Right lobe of liver (tissue), 6 donors: ENCODE measurements around the gene PTCSC3. TPM values are rescaled to one million over a fixed set of nuclear protein-coding genes. Genes with fewer than 3 reads are reported as not detected.

Source experiments
- ATAC-seq, 4 donors: fragments of 200-7000 bp; cut with Tn5 transposase; one replicate each; pipeline ENCODE4 v1.9.1; 2020; ENCODE audit warnings: mild to moderate bottlenecking in 4 of 4, moderate library complexity in 4 of 4
- DNase-seq, 3 donors: peaks; one replicate each; pipeline ENCODE4 v3.0.0-alpha.2; 2020
- H3K27ac ChIP-seq, 3 donors: fragments of 200-600 bp; one replicate each; pipeline ENCODE4 v1.8.0; 2022
- H3K27me3 ChIP-seq, 2 donors: fragments of 200-600 bp; one replicate each; pipeline ENCODE4 v1.8.0; 2022
- H3K36me3 ChIP-seq, 4 donors: fragments of 200-600 bp; sonication (generic) in 1 of 4; one replicate each; pipeline versions ENCODE4 v1.5.1 to v1.8.0; 2017 to 2022; ENCODE audit warnings: control low read depth in 1 of 4
- H3K4me1 ChIP-seq, 4 donors: fragments of 200-600 bp; sonication (generic) in 1 of 4; one replicate each; pipeline versions ENCODE4 v1.5.1 to v1.8.0; 2017 to 2022; ENCODE audit warnings: control low read depth in 1 of 4
- H3K4me3 ChIP-seq, 3 donors: fragments of 200-600 bp; one replicate each; pipeline ENCODE4 v1.8.0; 2022
- H3K9me3 ChIP-seq, 4 donors: fragments of 200-600 bp; sonication (generic) in 1 of 4; one replicate each; pipeline versions ENCODE4 v1.5.1 to v1.8.0; 2017 to 2022; ENCODE audit warnings: control low read depth in 1 of 4
- POLR2A ChIP-seq: fragments of 450-650 bp; IDR thresholded peaks from one replicate; pipeline ENCODE4 v1.6.1; 2017; ENCODE audit warnings: antibody characterized with exemption, mild to moderate bottlenecking
- WGBS: methylation state at CpG from one replicate; pipeline ENCODE4 v1.1.6; 2018; ENCODE audit warnings: low coverage, low lambda C conversion rate; ENCODE audit not compliant: insufficient coverage; ENCODE audit errors: missing lambda C conversion rate; 5-methylcytosine and 5-hydroxymethylcytosine counted together
- intact Hi-C, 2 donors: fragments of 100-400 bp; cut with DNase I; formaldehyde crosslinking; loops; one replicate each; pipeline versions ENCODE4 v1.11.2 to v1.14.1; 2022
- long read RNA-seq: library from polyadenylated mRNA; unstranded; transcript quantifications from one replicate; pipeline ENCODE4 v2.0.0, GENCODE V29; 2019
- total RNA-seq, 6 experiments: library from RNA; depleted of rRNA in 2 of 6; stranded (reverse); fragments of >200 nt in 2 of 6; fragmentation: NEBNext Ultra II Directional in 3 of 6; extraction: Animal tissue kit (Norgen Biotek cat#: 25700) in 3 of 6; gene quantifications; one replicate each; pipeline versions ENCODE4 v1.1.0 to v1.2.4, GENCODE V29; 2016 to 2023
- TF ChIP-seq, protein P1 (sequence below), 4 donors: fragments of 200-600 bp in 3 of 4; fragments of 450-650 bp in 1 of 4; IDR thresholded peaks; one replicate each; pipeline versions ENCODE4 v1.5.1 to v1.8.0; 2016 to 2022; ENCODE audit warnings: antibody characterized with exemption in 4 of 4, mild to moderate bottlenecking in 2 of 4
- donor health status: DM: no; HTN: yes; CAD: no.
- donor health status: DM: no; HTN: no; CAD: no.
- donor health status: DM: no; HTN: no; CAD: no.
- donor health status: DM: no; HTN: yes; CAD: no.
- donor health status: DM: no; HTN: yes; CAD: no.

PTCSC3 gene
- not detected for total RNA-seq
- long read RNA-seq = 0 reads

DNA sequence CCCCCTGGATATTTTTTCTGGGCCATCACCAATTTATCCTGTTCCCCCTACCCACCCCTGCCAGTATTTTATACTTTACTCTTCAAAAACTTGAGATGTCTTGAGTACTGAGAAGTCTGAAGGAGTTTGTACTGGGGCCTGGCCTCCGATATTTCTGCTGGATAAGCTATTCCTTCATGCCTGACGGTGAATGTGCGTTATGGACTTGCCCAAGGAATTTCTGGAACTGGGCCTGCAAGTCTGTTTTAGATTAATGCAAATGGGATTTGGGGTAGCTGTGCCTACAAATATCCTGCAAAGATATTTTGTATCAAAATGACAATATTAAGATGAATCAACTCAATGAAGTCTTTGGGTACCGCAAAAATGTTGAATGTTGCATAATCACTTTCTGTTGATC is at the start of gene PTCSC3:
TSS of gene PTCSC3 (minus strand) at position 199 of the 400 bp plus-strand sequence.
- no peaks in the 10 kb centered on the region for H3K27me3 ChIP-seq
- H3K27ac ChIP-seq = no peak within 1 kb of the TSS
- intact Hi-C loops = no loop called here
- no peak for ATAC-seq
- no peaks in the 10 kb centered on the region for H3K36me3 ChIP-seq
- no peak within 1 kb of the TSS for H3K4me3 ChIP-seq
- TF ChIP-seq, protein P1, sequence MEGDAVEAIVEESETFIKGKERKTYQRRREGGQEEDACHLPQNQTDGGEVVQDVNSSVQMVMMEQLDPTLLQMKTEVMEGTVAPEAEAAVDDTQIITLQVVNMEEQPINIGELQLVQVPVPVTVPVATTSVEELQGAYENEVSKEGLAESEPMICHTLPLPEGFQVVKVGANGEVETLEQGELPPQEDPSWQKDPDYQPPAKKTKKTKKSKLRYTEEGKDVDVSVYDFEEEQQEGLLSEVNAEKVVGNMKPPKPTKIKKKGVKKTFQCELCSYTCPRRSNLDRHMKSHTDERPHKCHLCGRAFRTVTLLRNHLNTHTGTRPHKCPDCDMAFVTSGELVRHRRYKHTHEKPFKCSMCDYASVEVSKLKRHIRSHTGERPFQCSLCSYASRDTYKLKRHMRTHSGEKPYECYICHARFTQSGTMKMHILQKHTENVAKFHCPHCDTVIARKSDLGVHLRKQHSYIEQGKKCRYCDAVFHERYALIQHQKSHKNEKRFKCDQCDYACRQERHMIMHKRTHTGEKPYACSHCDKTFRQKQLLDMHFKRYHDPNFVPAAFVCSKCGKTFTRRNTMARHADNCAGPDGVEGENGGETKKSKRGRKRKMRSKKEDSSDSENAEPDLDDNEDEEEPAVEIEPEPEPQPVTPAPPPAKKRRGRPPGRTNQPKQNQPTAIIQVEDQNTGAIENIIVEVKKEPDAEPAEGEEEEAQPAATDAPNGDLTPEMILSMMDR (IDR thresholded peaks at IDR 0.05) = no peak
- TF ChIP-seq POLR2A = no peak
- no peaks in the 10 kb centered on the region for H3K4me1 ChIP-seq
- 90% methylated on average over 4 of the region's 4 CpGs for WGBS
- no peak for DNase-seq
- no peaks in the 10 kb centered on the region for H3K9me3 ChIP-seq

DNA sequence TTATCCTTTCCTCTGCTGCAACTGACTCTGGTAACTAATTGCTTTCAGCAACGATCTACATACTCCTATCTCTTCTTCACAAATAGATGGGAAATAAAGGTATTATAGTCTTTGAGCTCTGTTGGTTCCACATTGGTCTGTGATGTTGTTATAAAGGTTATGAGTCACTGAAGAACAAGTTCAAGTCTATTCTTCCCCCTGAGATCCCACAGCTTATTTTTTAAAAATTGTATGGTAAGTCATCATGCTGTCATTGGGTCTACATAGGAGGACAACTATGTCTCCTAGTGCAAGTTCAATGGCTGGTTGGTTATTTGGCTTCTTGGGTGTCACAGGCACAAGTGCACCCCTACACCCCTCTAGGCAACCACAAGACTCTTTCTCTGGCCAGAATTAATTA is 49.6 kb upstream of the PTCSC3 start:
- no peak for DNase-seq
- intact Hi-C loops = no loop called here
- Histone ChIP-seq H3K4me1 (no peaks in the 10 kb centered on the region), H3K27me3 (no peaks in the 10 kb centered on the region), H3K27ac (no peak overlapping the region), H3K4me3 (no peak overlapping the region), H3K9me3 (no peaks in the 10 kb centered on the region), H3K36me3 (no peaks in the 10 kb centered on the region)
- ATAC-seq = no peak
- WGBS = 41% methylated on average over 1 of the region's 1 CpG
- no peak for TF ChIP-seq POLR2A
- TF ChIP-seq, protein P1 (IDR thresholded peaks at IDR 0.05) = no peak

GRCh38 chr14:36224176-36224575 is 47.7 kb upstream of the PTCSC3 start:
- intact Hi-C loops = no loop called here
- 73% methylated on average over 9 of the region's 9 CpGs for WGBS
- H3K9me3 ChIP-seq = no peaks in the 10 kb centered on the region
- no peak for TF ChIP-seq POLR2A
- TF ChIP-seq, protein P1 (IDR thresholded peaks at IDR 0.05) = no peak
- no peaks in the 10 kb centered on the region for H3K27me3 ChIP-seq
- DNase-seq = no peak
- no peaks in the 10 kb centered on the region for H3K4me1 ChIP-seq
- H3K27ac ChIP-seq = no peak overlapping the region
- no peak for ATAC-seq
- no peak overlapping the region for H3K4me3 ChIP-seq
- H3K36me3 ChIP-seq = no peaks in the 10 kb centered on the region

DNA sequence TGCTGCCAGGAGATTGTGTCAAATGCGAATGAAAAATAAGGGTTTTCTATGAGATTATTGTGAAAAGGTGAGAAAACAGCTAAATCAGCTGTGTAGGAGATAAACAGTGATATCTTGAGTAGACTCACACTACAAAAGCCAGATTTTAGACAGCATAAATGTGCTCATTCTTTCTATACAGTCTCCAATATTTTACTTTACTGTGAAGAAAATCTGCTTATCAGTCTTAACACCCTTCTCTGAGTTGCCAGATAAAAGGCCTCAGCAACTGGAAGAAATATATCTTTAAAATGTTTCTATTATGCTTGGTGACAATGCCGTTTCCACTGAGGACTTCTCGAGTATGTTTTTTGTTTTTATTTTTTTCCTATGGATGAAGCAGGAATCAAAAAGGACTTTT is 47.0 kb upstream of the PTCSC3 start:
- no peak overlapping the region for H3K27ac ChIP-seq
- no peak overlapping the region for H3K4me3 ChIP-seq
- no peaks in the 10 kb centered on the region for H3K9me3 ChIP-seq
- no peak for ATAC-seq
- H3K27me3 ChIP-seq = no peaks in the 10 kb centered on the region
- TF ChIP-seq, protein P1 (IDR thresholded peaks at IDR 0.05) = no peak
- no peak for TF ChIP-seq POLR2A
- intact Hi-C loops = no loop called here
- WGBS = 61% methylated on average over 3 of the region's 3 CpGs
- DNase-seq = no peak
- no peaks in the 10 kb centered on the region for H3K36me3 ChIP-seq
- H3K4me1 ChIP-seq = no peaks in the 10 kb centered on the region

GRCh38 chr14:36222952-36223468 is 46.5 kb upstream of the PTCSC3 start:
- 40% methylated on average over 5 of the region's 5 CpGs for WGBS
- TF ChIP-seq POLR2A = no peak
- TF ChIP-seq, protein P1 (IDR thresholded peaks at IDR 0.05) = no peak
- H3K4me1 ChIP-seq = no peaks in the 10 kb centered on the region
- intact Hi-C loops = no loop called here
- no peaks in the 10 kb centered on the region for H3K27me3 ChIP-seq
- no peak overlapping the region for H3K27ac ChIP-seq
- DNase-seq = no peak
- ATAC-seq = no peak
- no peaks in the 10 kb centered on the region for H3K9me3 ChIP-seq
- no peaks in the 10 kb centered on the region for H3K36me3 ChIP-seq
- H3K4me3 ChIP-seq = no peak overlapping the region
